Choroid plexus epithelial cell (primary cell): ENCODE measurements around the gene ADAMTS17.

Source experiments
- DNase-seq: peaks from one replicate; pipeline ENCODE4 v3.0.0-alpha.2; 2010; ENCODE audit warnings: low read depth
- H3K4me3 ChIP-seq: 2 replicates; pipeline ENCODE4 v1.5.1; 2011; ENCODE audit warnings: low read depth, mild to moderate bottlenecking, control low read depth, low read length, moderate library complexity
- CTCF ChIP-seq: conservative IDR thresholded peaks from 2 replicates; pipeline ENCODE4 v1.5.1; 2011; ENCODE audit warnings: low read depth, mild to moderate bottlenecking, control low read depth, inconsistent platforms, low read length, moderate library complexity

The ADAMTS17 gene

GRCh38 chr15:100108346-100108745 is 233.4 kb downstream of the ADAMTS17 start:
- DNase-seq, result no peak
- H3K4me3 ChIP-seq, result no peak overlapping the region
- no peak for TF ChIP-seq CTCF

- no peak overlapping the region for H3K4me3 ChIP-seq
- DNase-seq, result no peak
- TF ChIP-seq CTCF, result no peak
Observed at GRCh38 chr15:100107606-100108225, 234.1 kb downstream of the ADAMTS17 start.

- no peak for TF ChIP-seq CTCF
- no peak overlapping the region for H3K4me3 ChIP-seq
- DNase-seq, result no peak
Observed at GRCh38 chr15:100107151-100107550, 234.6 kb downstream of the ADAMTS17 start.

DNA sequence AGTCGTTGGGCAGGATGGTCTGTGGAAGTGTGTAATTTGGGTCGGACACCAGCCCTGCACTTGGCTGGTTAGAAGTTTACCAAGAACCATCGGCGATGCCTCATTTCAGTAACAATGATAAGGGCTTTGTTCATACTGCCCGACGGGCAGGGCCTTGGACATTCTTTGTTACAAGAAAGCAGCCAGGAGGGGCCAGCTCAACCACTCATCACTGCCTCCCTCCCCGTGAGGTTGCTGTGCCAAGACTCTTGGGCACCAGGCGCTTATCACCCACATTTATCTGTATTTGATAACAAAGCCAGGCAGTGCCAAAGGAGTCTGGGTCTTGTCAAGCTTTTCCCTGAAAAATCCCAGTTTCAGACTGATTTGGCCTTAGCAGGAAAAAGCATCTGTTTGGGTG is 235.0 kb downstream of the ADAMTS17 start:
- TF ChIP-seq CTCF, result no peak
- H3K4me3 ChIP-seq, result no peak overlapping the region
- no peak for DNase-seq

- DNase-seq, result no peak
- no peak for TF ChIP-seq CTCF
- no peak overlapping the region for H3K4me3 ChIP-seq
Observed at GRCh38 chr15:100105101-100105500, 236.7 kb downstream of the ADAMTS17 start.

GRCh38 chr15:100104245-100104644 is 237.5 kb downstream of the ADAMTS17 start:
- no peak for DNase-seq
- no peak for TF ChIP-seq CTCF
- H3K4me3 ChIP-seq, result no peak overlapping the region

DNA sequence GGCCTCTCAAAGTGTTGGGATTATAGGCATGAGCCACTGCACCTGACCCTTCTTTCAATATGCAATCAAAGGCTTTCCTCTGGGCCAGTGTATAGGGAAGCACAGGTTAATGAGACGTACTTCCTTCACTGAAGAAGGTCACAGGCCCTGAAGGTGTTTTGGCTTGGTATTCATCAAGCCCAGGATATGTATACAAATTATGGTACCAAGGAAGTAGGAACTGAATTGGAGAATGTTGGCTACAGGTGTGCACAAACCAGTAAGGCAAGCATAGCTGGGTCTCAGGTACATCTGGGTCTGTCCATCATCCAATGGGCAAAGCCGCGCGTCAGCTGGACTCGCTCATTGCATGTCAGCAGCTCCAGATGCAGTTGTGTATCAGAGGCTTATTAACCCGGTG is 237.9 kb downstream of the ADAMTS17 start:
- H3K4me3 ChIP-seq, result no peak overlapping the region
- no peak for TF ChIP-seq CTCF
- no peak for DNase-seq
